Measurements from ENCODE around the gene PROB1.

DNA sequence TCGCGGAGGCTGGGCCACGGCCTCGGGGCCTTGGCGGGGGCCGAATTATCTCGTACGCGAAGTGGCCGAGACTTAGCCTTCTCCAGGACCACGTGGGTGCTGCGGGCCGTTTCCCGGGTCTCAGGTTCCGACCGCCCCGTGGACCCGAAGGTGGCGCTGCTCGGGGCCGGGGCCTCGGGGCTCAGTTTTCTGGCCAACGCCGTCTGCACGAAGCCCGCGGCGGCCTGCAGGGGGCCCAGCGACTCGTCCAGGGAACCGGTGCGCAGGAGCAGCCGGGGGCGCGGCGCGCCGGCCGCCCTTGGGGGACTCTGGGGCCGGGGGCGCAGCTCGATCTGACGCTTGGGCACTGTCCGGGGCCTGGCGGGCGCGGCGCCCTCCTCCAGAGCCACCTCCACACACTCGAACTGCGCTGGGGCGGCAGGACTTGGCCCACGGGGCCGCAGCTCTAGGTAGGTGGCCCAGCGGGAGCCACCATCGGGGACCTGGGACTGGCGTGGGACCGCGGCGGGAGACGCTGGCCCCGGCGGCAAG, 716 bp downstream of the PROB1 start:
- TF ChIP-seq TCF12 (IDR thresholded peaks at IDR 0.05; ENCODE audit: low read depth) = no peak
- no peak for TF ChIP-seq ZBTB7A (IDR thresholded peaks at IDR 0.05; ENCODE audit: low read depth)
- TF ChIP-seq, protein P1, sequence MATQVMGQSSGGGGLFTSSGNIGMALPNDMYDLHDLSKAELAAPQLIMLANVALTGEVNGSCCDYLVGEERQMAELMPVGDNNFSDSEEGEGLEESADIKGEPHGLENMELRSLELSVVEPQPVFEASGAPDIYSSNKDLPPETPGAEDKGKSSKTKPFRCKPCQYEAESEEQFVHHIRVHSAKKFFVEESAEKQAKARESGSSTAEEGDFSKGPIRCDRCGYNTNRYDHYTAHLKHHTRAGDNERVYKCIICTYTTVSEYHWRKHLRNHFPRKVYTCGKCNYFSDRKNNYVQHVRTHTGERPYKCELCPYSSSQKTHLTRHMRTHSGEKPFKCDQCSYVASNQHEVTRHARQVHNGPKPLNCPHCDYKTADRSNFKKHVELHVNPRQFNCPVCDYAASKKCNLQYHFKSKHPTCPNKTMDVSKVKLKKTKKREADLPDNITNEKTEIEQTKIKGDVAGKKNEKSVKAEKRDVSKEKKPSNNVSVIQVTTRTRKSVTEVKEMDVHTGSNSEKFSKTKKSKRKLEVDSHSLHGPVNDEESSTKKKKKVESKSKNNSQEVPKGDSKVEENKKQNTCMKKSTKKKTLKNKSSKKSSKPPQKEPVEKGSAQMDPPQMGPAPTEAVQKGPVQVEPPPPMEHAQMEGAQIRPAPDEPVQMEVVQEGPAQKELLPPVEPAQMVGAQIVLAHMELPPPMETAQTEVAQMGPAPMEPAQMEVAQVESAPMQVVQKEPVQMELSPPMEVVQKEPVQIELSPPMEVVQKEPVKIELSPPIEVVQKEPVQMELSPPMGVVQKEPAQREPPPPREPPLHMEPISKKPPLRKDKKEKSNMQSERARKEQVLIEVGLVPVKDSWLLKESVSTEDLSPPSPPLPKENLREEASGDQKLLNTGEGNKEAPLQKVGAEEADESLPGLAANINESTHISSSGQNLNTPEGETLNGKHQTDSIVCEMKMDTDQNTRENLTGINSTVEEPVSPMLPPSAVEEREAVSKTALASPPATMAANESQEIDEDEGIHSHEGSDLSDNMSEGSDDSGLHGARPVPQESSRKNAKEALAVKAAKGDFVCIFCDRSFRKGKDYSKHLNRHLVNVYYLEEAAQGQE (IDR thresholded peaks at IDR 0.05; ENCODE audit: low read depth) = no peak
- no peak for TF ChIP-seq RAD21 (IDR thresholded peaks at IDR 0.05; ENCODE audit: low read depth)
- no peak for TF ChIP-seq EP300 (IDR thresholded peaks at IDR 0.05; ENCODE audit: borderline replicate concordance)
- TF ChIP-seq CREB1 (IDR thresholded peaks at IDR 0.05; ENCODE audit: low read depth) = no peak
- no peak for TF ChIP-seq TAF1 (IDR thresholded peaks at IDR 0.05; ENCODE audit: low read depth)
- no peak for TF ChIP-seq YY1 (IDR thresholded peaks at IDR 0.05; ENCODE audit: low read depth)
- no peak for TF ChIP-seq CEBPB (IDR thresholded peaks at IDR 0.05)
